OCI-LY1 (cell line): ENCODE results near the gene FGG.

Source experiments
- CTCF ChIP-seq: fragments of 200-600 bp; sonication (generic), shearing (Covaris generic); IDR thresholded peaks from 2 replicates; pipeline ENCODE4 v1.5.1; 2017; ENCODE audit warnings: mild to moderate bottlenecking, antibody characterized with exemption, low read length, moderate library complexity, mixed read lengths
- EZH2 ChIP-seq: fragments of 200-600 bp; sonication (generic), shearing (Covaris generic); IDR thresholded peaks from 2 replicates; pipeline ENCODE4 v1.8.0; 2017; ENCODE audit warnings: borderline replicate concordance, mixed run types, mild to moderate bottlenecking, antibody characterized with exemption, low read length, moderate library complexity, mixed read lengths

GRCh38 chr4:154589296-154590197 lies 22.9 kb downstream of the FGG start:
- no peak for TF ChIP-seq CTCF
- TF ChIP-seq EZH2: no peak
